ENCODE results near the gene SLC33A1. TPM values are rescaled to one million over a fixed set of nuclear protein-coding genes. Genes with fewer than 3 reads are reported as not detected.

The SLC33A1 gene
- total and polyA plus RNA-seq, 2 experiments from 2014 or later = 12.5 to 33.5 TPM

GRCh38 chr3:155805204-155805801, 48.9 kb downstream of the SLC33A1 start:
- H2AFZ ChIP-seq = peak overlapping the region; percentile 99; the same call in 1 of the 2 replicates

More at GRCh38 chr3:155805204-155805801, 48.9 kb downstream of the SLC33A1 start:
- H3F3A ChIP-seq (replicated peaks; ENCODE audit: low read depth) = no peaks in the 10 kb centered on the region; the same call in 1 of the 2 replicates
- H3K27me3 Mint-ChIP-seq (ENCODE audit: insufficient read depth, low read depth, poor library complexity) = peaks cover 3% of the 10 kb centered on the region
- no peaks in the 10 kb centered on the region for H3K79me2 ChIP-seq (replicated peaks; ENCODE audit: insufficient read depth)
- H3K4me1 ChIP-seq (ENCODE audit: insufficient read depth) = peaks cover 6% of the 10 kb centered on the region; the same call in 1 of the 2 replicates
- H3K9me2 ChIP-seq (ENCODE audit: insufficient read depth) = no peaks in the 10 kb centered on the region
- H3K36me3 Mint-ChIP-seq (ENCODE audit: low read depth) = peaks cover 5% of the 10 kb centered on the region
- H3K4me1 Mint-ChIP-seq = peaks cover 4% of the 10 kb centered on the region; the same call in 2 of the 3 replicates
- no peaks in the 10 kb centered on the region for H4K20me1 ChIP-seq (replicated peaks; ENCODE audit: insufficient read depth)
- H3K9me3 Mint-ChIP-seq = no peaks in the 10 kb centered on the region; the same call in 2 of the 3 replicates
- H3K27me3 ChIP-seq (ENCODE audit: insufficient read depth) = peaks cover 3% of the 10 kb centered on the region; the same call in 1 of the 2 replicates
- ATAC-seq (no peak; the same call in 2 of the 3 replicates), DNase-seq (ENCODE audit: low spot score) (no peak)
- H3K4me3 ChIP-seq = peak overlapping the region; percentile 92
- peak overlapping the region; percentile 90 for H3K4me2 ChIP-seq
- peak overlapping the region; percentile 88 for H3K4me3 Mint-ChIP-seq
- no peak overlapping the region for H3K27ac ChIP-seq (ENCODE audit: low read depth)
- no peak overlapping the region for H3K27ac Mint-ChIP-seq
- no peaks in the 10 kb centered on the region for H3K36me3 ChIP-seq (ENCODE audit: insufficient read depth)
- TF ChIP-seq CREB1 (CRISPR knock-in tag; IDR thresholded peaks at IDR 0.05; ENCODE audit: low read depth) (no peak), NANOG (IDR thresholded peaks at IDR 0.05; ENCODE audit: borderline replicate concordance) (no peak), ETS1 (IDR thresholded peaks at IDR 0.05) (no peak), POLR2AphosphoS5 (IDR thresholded peaks at IDR 0.05; ENCODE audit: low read depth) (no peak), REST (IDR thresholded peaks at IDR 0.05; ENCODE audit: unreplicated experiment) (no peak), ZNF114 (CRISPR knock-in tag; IDR thresholded peaks at IDR 0.05) (no peak), JUNB (IDR thresholded peaks at IDR 0.05; ENCODE audit: unreplicated experiment) (no peak), EZH2 (IDR thresholded peaks at IDR 0.05; ENCODE audit: low read depth, unreplicated experiment) (no peak), CTCF (conservative IDR thresholded peaks at IDR 0.05; ENCODE audit: low read depth in 2 of 2) (no peak), STAT1 (IDR thresholded peaks at IDR 0.05; ENCODE audit: unreplicated experiment) (no peak), EZH2phosphoT487 (IDR thresholded peaks at IDR 0.05; ENCODE audit: unreplicated experiment) (no peak), ZNF331 (CRISPR knock-in tag; IDR thresholded peaks at IDR 0.05; ENCODE audit: low read depth) (no peak), ZNF462 (CRISPR knock-in tag; IDR thresholded peaks at IDR 0.05) (no peak)

Measured in GM23338 (cell line).